ENCODE results near the gene FCHO2. TPM values are rescaled to one million over a fixed set of nuclear protein-coding genes. Genes with fewer than 3 reads are reported as not detected.

Gene FCHO2
- total and polyA plus RNA-seq, 2 donors from 2014 or later, result 6.5 to 48.1 TPM

DNA sequence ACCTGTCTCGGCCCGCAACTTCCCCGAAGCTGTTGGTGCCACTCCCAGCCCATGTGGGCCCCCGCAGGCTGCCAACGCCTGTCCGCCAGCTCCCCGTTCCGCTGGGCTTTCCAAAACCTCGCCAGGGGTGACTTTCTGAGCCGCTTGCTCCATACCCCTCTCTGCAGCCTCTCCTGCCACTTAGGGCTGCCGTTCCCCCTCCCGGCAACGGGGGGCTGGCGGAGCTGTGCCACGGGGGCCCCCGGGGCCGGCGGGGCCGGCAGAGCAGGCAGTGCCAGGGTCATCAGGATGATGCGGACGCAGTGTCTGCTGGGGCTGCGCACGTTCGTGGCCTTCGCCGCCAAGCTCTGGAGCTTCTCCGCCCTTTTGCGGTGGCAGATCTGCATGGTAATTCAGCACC, 40.8 kb downstream of the FCHO2 start:
- FAIRE-seq (no peak), DNase-seq (no peak)
- H3K36me3 ChIP-seq (ENCODE audit: control insufficient read depth in 2 of 3, insufficient read depth in 3 of 3, low read length in 3 of 3), result peaks cover 0 to 8% (median 0%) of the 10 kb centered on the region in 3 donors
- no peaks in the 10 kb centered on the region for H3K4me1 ChIP-seq (ENCODE audit: control insufficient read depth in 2 of 3, insufficient read depth in 2 of 3, low read depth in 1 of 3, low read length in 3 of 3)
- H3K27me3 ChIP-seq (ENCODE audit: control insufficient read depth, insufficient read depth, low read length), result no peaks in the 10 kb centered on the region
- intact Hi-C loops (cut with DNase I), result no loop called here
- no peak overlapping the region for H3K27ac ChIP-seq (ENCODE audit: low read depth in 2 of 2, low read length in 2 of 2)
- H3K9me3 ChIP-seq (ENCODE audit: control insufficient read depth in 2 of 3, insufficient read depth in 1 of 3, low read length in 3 of 3), result peaks cover 0 to 1% (median 0%) of the 10 kb centered on the region in 3 donors
- H3K4me3 ChIP-seq (ENCODE audit: low read length in 3 of 3), result no peak overlapping the region
- no peak overlapping the region for H3K9ac ChIP-seq (ENCODE audit: low read length in 3 of 3)
- TF ChIP-seq, protein P1, sequence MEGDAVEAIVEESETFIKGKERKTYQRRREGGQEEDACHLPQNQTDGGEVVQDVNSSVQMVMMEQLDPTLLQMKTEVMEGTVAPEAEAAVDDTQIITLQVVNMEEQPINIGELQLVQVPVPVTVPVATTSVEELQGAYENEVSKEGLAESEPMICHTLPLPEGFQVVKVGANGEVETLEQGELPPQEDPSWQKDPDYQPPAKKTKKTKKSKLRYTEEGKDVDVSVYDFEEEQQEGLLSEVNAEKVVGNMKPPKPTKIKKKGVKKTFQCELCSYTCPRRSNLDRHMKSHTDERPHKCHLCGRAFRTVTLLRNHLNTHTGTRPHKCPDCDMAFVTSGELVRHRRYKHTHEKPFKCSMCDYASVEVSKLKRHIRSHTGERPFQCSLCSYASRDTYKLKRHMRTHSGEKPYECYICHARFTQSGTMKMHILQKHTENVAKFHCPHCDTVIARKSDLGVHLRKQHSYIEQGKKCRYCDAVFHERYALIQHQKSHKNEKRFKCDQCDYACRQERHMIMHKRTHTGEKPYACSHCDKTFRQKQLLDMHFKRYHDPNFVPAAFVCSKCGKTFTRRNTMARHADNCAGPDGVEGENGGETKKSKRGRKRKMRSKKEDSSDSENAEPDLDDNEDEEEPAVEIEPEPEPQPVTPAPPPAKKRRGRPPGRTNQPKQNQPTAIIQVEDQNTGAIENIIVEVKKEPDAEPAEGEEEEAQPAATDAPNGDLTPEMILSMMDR (IDR thresholded peaks at IDR 0.05; ENCODE audit: borderline replicate concordance, extremely low read depth, insufficient read depth), result no peak

DNA sequence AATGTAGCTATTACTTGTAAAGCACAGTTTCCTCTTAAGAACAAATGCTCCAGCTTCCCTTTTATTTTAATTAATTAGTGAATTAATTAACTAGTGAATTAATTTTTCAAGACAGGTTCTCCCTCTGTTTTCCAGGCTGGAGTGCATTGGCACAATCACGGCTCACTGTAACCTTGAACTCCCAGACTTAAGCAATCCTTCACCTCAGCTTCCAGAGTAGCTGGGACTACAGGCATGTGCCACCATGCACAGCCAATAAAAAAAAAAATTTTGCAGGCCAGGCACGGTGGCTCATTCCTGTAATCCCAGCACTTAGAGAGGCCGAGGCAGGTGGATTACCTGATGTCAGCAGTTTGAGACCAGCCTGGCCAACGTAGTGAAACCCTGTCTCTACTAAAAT, 44.1 kb downstream of the FCHO2 start:
- intact Hi-C loops (cut with DNase I), result no loop called here
- no peak for DNase-seq

DNA sequence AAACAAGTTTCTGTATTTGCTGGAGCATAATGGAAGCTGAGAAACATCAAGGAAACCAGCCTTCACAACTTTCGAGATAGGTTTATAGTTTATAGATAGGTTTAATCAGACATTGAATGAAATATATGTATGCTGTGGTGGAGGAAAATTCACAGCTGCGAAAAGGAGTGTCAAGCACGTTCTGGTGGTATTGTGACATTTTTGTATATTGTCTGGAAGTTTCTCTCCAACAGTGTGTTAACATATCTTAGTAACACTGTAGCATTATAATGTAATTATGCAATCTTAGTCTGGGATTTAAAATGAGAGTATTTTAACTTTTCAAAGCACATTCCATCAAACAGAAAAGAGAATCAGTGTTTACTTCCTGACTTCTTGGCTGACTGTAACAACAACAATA, 50.0 kb downstream of the FCHO2 start:
- H3K27ac ChIP-seq (ENCODE audit: low read depth in 2 of 2, low read length in 2 of 2), result no peak overlapping the region
- FAIRE-seq, result no peak
- TF ChIP-seq, protein P1 (IDR thresholded peaks at IDR 0.05; ENCODE audit: borderline replicate concordance, extremely low read depth, insufficient read depth), result no peak
- no peak overlapping the region for H3K4me3 ChIP-seq (ENCODE audit: low read length in 3 of 3)
- no peaks in the 10 kb centered on the region for H3K9me3 ChIP-seq (ENCODE audit: control insufficient read depth in 2 of 3, insufficient read depth in 1 of 3, low read length in 3 of 3)
- DNase-seq, result peak in 1 of 5 donors; percentile 40
- no peaks in the 10 kb centered on the region for H3K27me3 ChIP-seq (ENCODE audit: control insufficient read depth, insufficient read depth, low read length)
- H3K36me3 ChIP-seq (ENCODE audit: control insufficient read depth in 2 of 3, insufficient read depth in 3 of 3, low read length in 3 of 3), result no peaks in the 10 kb centered on the region
- H3K4me1 ChIP-seq (ENCODE audit: control insufficient read depth in 2 of 3, insufficient read depth in 2 of 3, low read depth in 1 of 3, low read length in 3 of 3), result no peaks in the 10 kb centered on the region
- H3K9ac ChIP-seq (ENCODE audit: low read length in 3 of 3), result no peak overlapping the region
- intact Hi-C loops (cut with DNase I), result no loop called here

More for the DNA sequence above, 44.1 kb downstream of the FCHO2 start:
- no peaks in the 10 kb centered on the region for H3K4me1 ChIP-seq (ENCODE audit: control insufficient read depth in 2 of 3, insufficient read depth in 2 of 3, low read depth in 1 of 3, low read length in 3 of 3)
- H3K4me3 ChIP-seq (ENCODE audit: low read length in 3 of 3), result no peak overlapping the region
- TF ChIP-seq, protein P1 (IDR thresholded peaks at IDR 0.05; ENCODE audit: borderline replicate concordance, extremely low read depth, insufficient read depth), result no peak
- no peak for FAIRE-seq
- no peak overlapping the region for H3K27ac ChIP-seq (ENCODE audit: low read depth in 2 of 2, low read length in 2 of 2)
- peaks cover 0 to 4% (median 0%) of the 10 kb centered on the region in 3 donors for H3K36me3 ChIP-seq (ENCODE audit: control insufficient read depth in 2 of 3, insufficient read depth in 3 of 3, low read length in 3 of 3)
- H3K9ac ChIP-seq (ENCODE audit: low read length in 3 of 3), result no peak overlapping the region
- no peaks in the 10 kb centered on the region for H3K9me3 ChIP-seq (ENCODE audit: control insufficient read depth in 2 of 3, insufficient read depth in 1 of 3, low read length in 3 of 3)
- H3K27me3 ChIP-seq (ENCODE audit: control insufficient read depth, insufficient read depth, low read length), result no peaks in the 10 kb centered on the region

DNA sequence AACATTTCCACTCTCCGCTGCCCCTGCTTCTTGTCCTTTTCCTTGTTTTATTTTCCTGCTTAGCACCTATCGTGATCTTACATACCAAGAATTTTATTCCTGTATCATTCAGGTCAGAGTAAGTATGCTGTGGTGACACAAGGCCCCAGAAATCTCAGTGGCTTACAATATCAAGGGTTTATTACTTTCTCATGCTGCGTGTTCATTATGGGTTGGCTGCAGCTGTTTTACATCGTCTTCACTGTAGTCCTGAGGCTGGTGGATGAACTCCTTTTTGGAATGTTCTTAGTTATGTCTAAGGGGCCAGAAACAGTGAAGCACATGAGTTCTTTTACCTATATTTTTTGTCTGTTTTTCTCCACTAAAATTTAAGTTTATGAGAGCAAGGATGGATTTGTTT, 51.2 kb downstream of the FCHO2 start:
- H3K36me3 ChIP-seq (ENCODE audit: control insufficient read depth in 2 of 3, insufficient read depth in 3 of 3, low read length in 3 of 3), result no peaks in the 10 kb centered on the region
- H3K4me3 ChIP-seq (ENCODE audit: low read length in 3 of 3), result no peak overlapping the region
- H3K4me1 ChIP-seq (ENCODE audit: control insufficient read depth in 2 of 3, insufficient read depth in 2 of 3, low read depth in 1 of 3, low read length in 3 of 3), result no peaks in the 10 kb centered on the region
- DNase-seq, result peak in 2 of 5 donors; percentile 14 to 31
- no peak overlapping the region for H3K27ac ChIP-seq (ENCODE audit: low read depth in 2 of 2, low read length in 2 of 2)
- intact Hi-C loops (cut with DNase I), result no loop called here
- no peak for FAIRE-seq
- no peak overlapping the region for H3K9ac ChIP-seq (ENCODE audit: low read length in 3 of 3)
- H3K9me3 ChIP-seq (ENCODE audit: control insufficient read depth in 2 of 3, insufficient read depth in 1 of 3, low read length in 3 of 3), result no peaks in the 10 kb centered on the region
- TF ChIP-seq, protein P1 (IDR thresholded peaks at IDR 0.05; ENCODE audit: borderline replicate concordance, extremely low read depth, insufficient read depth), result no peak
- no peaks in the 10 kb centered on the region for H3K27me3 ChIP-seq (ENCODE audit: control insufficient read depth, insufficient read depth, low read length)

All from kidney (tissue), 14 donors.